ENCODE measurements around the gene C2. TPM values are rescaled to one million over a fixed set of nuclear protein-coding genes. Genes with fewer than 3 reads are reported as not detected.

The C2 gene
- total and polyA plus RNA-seq, 12 donors, result 4.6 to 107 (median 36.2) TPM

DNA sequence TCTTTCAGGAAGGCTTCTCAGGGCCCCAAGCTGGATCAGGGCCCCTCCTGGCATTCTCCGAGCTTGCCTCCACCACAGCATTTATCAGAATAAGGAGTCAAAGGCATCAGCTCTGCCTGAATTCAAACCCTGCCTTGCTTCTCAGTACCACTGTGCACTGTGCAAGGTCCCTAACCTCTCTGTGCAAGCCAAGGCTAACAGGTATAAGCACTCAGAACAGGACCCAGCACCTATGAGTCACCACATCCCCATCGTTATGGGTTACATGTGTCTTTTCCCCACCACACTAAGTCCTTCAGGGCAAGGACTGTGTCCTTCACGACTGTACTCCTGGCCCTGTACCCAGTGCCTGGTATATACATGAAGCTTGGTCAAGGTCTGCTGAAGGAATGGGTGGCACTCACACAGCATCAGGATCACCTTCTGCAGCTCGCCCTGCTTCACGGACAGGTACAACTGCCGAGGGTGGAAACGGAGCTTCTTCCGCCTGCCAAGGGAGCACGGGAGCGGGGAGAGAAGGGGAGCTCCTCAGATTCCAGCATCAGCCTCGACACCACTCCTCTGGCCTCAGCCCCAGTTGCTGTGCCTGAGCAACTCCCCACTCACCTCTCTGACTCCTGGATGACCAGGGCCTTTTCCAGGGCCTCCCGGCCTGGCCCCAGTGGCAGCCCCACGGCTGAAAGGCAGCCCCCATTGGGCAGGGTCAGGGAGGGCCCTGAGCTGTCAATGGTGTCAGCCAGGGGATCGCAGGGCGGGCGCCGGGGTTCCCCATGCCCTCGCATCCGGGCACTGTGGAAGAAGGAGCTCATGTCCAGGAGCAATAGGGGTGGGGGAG, 40.1 kb upstream of the C2 start:
- peaks cover 0 to 91% of the 10 kb centered on the region in 2 donors for H3K36me3 ChIP-seq (replicated peaks in 1 of 2)

DNA sequence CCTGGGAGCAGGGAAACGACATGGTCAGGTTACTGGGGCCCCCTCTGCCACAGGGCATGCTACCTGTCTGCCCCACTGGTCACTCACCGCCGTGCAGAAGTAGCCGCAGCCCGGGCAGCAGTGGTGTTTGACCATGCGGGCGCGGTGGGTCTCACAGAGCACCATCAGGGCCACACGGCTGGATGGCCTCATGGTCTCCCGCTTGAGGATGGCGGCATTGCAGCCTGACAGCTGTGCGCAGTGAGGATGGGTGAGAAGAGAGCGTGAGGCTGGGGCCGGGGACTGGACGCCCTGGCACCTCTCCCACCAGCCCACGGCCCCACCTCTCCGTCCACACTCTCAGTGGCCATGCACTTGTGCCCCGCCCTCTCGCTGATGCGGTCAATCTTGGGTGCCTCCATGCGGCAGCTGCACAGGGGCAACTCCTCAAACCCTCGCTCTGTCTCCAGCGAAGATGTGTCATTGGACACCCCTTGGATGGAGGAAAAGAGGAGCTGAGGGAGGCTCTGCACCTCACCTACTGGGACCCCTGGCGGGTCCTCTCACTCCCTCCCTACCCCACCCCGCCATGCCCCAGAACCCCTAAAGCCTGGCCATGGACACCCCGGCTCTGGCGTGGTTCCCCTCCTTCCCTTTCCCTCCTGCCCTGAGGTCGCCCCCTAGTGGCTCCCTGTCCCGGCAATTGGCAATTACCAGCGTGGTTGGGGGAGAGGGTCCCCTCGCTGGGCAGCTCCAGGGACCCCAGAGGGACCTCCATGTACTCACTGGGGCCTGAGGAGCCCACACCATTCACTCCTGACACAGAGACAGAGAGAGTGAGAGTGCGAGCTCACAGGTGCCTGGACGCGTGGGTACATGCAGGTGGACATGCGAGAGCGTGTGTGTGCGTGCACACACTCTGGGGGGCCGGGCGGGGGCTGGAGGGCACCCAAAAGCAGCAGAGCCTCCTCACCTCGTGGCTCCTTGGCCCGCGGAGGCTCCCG, 39.0 kb upstream of the C2 start:
- Histone ChIP-seq H3K27ac (no peak overlapping the region), H3K36me3 (replicated peaks in 1 of 2) (peaks cover 0 to 91% of the 10 kb centered on the region in 2 donors), H3K27me3 (no peaks in the 10 kb centered on the region), H3K9me3 (replicated peaks in 1 of 3) (no peaks in the 10 kb centered on the region), H3K4me1 (replicated peaks in 1 of 2) (no peaks in the 10 kb centered on the region), H3K4me3 (no peak overlapping the region)
- TF ChIP-seq POLR2A (IDR thresholded peaks at IDR 0.05) (no peak), CTCF (IDR thresholded peaks at IDR 0.05) (peak; percentile 17 to 68 (median 54))
- DNase-seq, result peak in 1 of 7 donors; percentile 54
- intact Hi-C loops (cut with DNase I), result no loop called here
- 78 to 87% (median 82%) methylated on average over 23 to 43 of the region's 43 CpGs for WGBS, 4 donors

More for the DNA sequence above, 40.1 kb upstream of the C2 start:
- TF ChIP-seq CTCF (IDR thresholded peaks at IDR 0.05) (no peak), POLR2A (IDR thresholded peaks at IDR 0.05) (no peak)
- no peaks in the 10 kb centered on the region for H3K27me3 ChIP-seq
- no peak overlapping the region for H3K4me3 ChIP-seq
- DNase-seq, result no peak
- peaks cover 0 to under 1% of the 10 kb centered on the region in 2 donors for H3K4me1 ChIP-seq (replicated peaks in 1 of 2)
- no peaks in the 10 kb centered on the region for H3K9me3 ChIP-seq (replicated peaks in 1 of 3)
- 75 to 83% (median 78%) methylated on average over 10 to 19 of the region's 19 CpGs for WGBS, 4 donors
- intact Hi-C loops (cut with DNase I), result no loop called here
- no peak overlapping the region for H3K27ac ChIP-seq

GRCh38 chr6:31889331-31889972, 38.1 kb upstream of the C2 start:
- Histone ChIP-seq H3K4me3 (no peak overlapping the region), H3K27ac (no peak overlapping the region), H3K9me3 (replicated peaks in 1 of 3) (no peaks in the 10 kb centered on the region), H3K27me3 (no peaks in the 10 kb centered on the region), H3K4me1 (replicated peaks in 1 of 2) (no peaks in the 10 kb centered on the region), H3K36me3 (replicated peaks in 1 of 2) (peaks cover 0 to 91% of the 10 kb centered on the region in 2 donors)
- DNase-seq, result no peak
- WGBS, 4 donors, result 89 to 98% (median 93%) methylated on average over 3 of the region's 3 CpGs
- intact Hi-C loops (cut with DNase I), result no loop called here
- TF ChIP-seq CTCF (IDR thresholded peaks at IDR 0.05) (no peak), POLR2A (IDR thresholded peaks at IDR 0.05) (no peak)

All from adrenal gland (tissue), 12 donors.